ENCODE data around the gene MADCAM1.
"Not testable (repeated sequence)": the region's sequence is repeated elsewhere in the genome, so short reads cannot be mapped to it uniquely, and the experiment has no call there.

Gene MADCAM1

DNA sequence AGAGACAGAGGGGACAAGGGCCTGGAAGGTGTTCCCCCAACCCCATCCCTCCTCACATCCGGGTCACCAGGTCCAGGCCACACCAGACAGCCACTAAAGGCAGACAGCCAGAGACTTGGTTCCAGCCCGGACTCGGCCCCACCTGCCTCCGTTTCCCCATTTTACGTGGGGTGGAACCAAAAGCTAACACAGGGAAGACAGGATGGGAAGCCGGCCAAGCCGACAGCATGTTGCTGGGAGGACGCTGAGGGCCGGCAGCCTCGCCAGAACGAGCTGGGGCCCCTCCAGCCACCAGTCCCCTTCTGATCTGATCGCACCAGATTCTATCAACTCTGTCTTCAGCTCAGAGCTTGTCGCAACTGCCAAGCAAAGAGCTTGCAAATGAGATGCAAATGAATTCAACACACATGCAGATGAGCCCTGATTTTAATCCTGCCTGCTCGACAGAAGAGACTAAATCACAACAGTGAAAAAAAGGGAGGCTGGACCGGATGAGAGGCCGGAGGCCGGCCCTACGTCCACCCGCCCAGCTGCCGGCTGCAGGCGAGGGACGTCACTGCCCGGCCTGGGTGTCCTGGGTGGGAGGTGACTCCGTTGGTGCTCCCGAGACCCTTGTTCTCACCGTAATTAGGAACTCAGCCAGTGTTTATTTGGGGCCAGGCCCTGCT is 17.9 kb upstream of the MADCAM1 start:
- no peak for TF ChIP-seq CTCF (IDR thresholded peaks at IDR 0.05; ENCODE audit: insufficient read depth, low read depth, low read length, missing control alignments)
- no peak for DNase-seq (ENCODE audit: low read depth)
- no peak overlapping the region for H3K4me3 ChIP-seq (ENCODE audit: low read length)

DNA sequence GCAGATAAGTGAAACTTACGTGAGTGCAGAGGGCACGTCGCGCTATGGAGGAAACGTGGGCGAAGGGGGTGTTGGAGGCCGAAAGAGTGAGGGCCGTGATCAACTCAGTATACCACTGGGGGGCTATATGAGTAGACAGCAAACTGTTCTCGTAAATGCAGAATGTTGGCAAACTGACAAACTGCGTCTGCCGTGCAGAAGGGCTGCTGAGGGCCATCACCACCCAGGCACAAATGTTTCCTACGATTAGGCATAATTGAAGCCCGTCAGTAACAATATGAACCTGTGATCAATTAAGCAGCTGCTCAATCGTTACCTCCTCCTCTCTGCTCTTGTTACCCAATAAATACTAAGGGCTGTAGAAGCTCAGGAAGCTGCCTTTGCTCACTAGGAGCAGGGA is 17.3 kb upstream of the MADCAM1 start:
- no peak for DNase-seq (ENCODE audit: low read depth)
- no peak overlapping the region for H3K4me3 ChIP-seq (ENCODE audit: low read length)
- no peak for TF ChIP-seq CTCF (IDR thresholded peaks at IDR 0.05; ENCODE audit: insufficient read depth, low read depth, low read length, missing control alignments)

- DNase-seq (ENCODE audit: low read depth) = no peak
- peak; percentile 25 for TF ChIP-seq CTCF (IDR thresholded peaks at IDR 0.05; ENCODE audit: insufficient read depth, low read depth, low read length, missing control alignments)
- no peak overlapping the region for H3K4me3 ChIP-seq (ENCODE audit: low read length)
These were observed 16.1 kb upstream of the MADCAM1 start for GRCh38 chr19:480016-480855.

GRCh38 chr19:481100-481499 is 15.2 kb upstream of the MADCAM1 start:
- not testable (repeated sequence) for H3K4me3 ChIP-seq (ENCODE audit: low read length); DNase-seq (ENCODE audit: low read depth)

DNA sequence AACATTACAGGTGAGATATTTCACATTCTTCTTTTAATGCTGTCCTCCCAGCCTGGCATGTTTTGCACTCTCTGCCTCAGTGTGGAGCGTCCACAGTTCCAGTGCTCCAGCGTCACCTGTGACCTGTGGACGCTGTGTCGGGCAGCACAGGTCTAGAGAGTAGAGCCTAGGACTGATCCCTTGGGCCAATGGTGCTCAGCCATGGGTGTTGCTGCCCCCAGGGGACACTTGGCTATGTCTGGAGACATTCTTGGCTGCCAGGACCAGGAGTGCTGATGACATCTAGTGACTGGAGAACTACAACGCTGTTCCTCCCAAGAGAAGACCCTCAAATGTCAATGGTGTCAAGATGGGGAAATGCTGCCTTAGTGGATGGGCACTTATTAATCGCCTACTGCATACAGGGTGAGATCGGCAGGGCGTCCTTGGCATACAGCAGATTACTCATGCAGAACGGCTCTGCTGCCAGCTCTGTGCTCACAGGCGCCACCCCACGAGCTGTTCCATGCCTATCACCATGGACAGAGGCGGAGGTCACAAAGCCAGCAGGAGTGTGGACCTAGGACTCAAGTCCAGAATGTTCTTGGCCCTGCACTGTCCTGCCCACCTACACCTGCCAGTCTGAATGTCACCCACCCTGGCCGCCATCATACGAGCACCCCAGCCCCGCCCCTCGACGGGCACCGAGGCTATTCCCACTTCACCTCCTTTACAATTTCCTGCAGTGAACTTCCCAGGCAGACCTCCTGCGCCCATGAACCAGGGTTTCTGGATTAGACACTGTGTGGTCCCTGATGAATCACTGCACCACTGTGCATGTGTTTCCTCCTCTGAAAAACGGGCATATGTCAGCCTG is 13.9 kb upstream of the MADCAM1 start:
- no peak for TF ChIP-seq CTCF (IDR thresholded peaks at IDR 0.05; ENCODE audit: insufficient read depth, low read depth, low read length, missing control alignments)
- H3K4me3 ChIP-seq (ENCODE audit: low read length) = no peak overlapping the region
- no peak for DNase-seq (ENCODE audit: low read depth)

GRCh38 chr19:483332-484072 is 12.8 kb upstream of the MADCAM1 start:
- no peak for DNase-seq (ENCODE audit: low read depth)
- H3K4me3 ChIP-seq (ENCODE audit: low read length) = no peak overlapping the region
- no peak for TF ChIP-seq CTCF (IDR thresholded peaks at IDR 0.05; ENCODE audit: insufficient read depth, low read depth, low read length, missing control alignments)
